RPMI7951 (cell line): Measurements from ENCODE around the gene TEX54. TPM values are rescaled to one million over a fixed set of nuclear protein-coding genes. Genes with fewer than 3 reads are reported as not detected.
"Not testable (repeated sequence)": the region's sequence is repeated elsewhere in the genome, so short reads cannot be mapped to it uniquely, and the experiment has no call there.

Source experiments
- DNase-seq: peaks from one replicate; pipeline ENCODE4 v3.0.0-alpha.2; 2012; ENCODE audit warnings: low read depth
- total RNA-seq: library from RNA; depleted of rRNA; stranded (reverse); fragments of >200 nt; shearing (Covaris generic); gene quantifications from 2 replicates; pipeline ENCODE4 v1.2.3, GENCODE V29; 2014

TEX54 gene
- total RNA-seq, 1 experiment from 2014 or later, result not detected

DNA sequence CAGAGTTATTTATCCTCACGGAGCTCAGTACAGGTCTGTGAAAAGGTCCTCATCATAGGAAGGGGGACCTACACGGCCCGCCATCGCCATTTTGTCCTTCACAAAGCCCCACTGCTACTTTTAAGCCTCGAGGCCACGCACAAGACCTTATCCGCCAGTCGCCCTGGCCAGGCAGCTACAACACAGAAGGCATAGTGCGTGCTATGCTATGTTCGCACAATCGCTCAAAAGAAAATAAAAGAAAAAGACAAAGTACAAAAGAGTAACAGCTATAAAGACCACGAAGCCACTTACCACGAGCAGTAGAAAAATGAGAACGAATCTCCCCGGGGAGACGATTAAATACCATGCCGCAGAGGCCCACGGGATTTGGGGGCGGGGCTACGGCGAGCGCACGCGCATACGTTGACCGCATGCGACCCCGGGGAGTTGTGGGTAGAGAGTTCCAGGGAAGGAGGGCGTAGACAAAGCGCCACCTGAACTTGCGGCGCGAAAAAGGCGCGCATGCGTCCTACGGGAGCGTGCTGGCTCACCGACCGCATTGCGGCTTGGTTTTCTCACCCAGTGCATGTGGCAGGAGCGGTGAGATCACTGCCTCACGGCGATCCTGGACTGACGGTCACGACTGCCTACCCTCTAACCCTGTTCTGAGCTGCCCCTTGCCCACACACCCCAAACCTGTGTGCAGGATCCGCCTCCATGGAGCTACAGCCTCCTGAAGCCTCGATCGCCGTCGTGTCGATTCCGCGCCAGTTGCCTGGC lies 23.1 kb upstream of the TEX54 start:
- DNase-seq, result peak; percentile 97

DNA sequence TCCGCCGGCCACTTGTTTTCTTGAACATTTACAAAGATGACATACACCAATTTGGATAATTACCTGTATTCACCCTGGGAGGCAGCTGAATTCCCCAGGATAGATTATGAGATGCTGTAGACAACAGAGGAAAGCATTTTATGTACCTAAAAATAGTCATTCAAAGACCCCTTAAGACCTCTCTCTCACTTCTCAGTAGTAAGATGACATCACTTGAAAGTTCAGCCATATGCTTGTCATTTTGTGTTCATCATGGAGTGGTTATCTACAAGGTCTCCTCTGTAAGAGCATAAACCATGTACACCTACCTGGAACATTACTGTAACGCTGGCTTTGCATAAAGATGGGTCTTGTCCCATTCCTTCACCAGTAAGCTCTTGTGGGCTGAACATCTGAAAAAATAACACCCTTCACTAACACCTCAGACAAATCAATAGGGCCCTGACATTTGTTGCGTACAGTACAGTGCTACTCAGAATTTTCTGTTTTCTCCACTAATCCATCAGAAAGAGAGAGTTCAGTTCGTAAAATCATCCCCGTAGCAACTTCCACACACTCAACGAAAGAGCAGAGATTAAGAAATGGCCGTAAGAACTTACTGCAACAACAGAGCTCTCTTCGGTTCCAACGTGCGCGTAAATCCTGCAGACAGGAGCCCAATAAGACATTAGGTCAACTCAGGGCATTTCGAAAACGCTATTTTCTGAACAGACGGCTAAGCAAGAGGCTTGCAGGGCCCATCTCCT lies 22.4 kb upstream of the TEX54 start:
- DNase-seq, result no peak

DNA sequence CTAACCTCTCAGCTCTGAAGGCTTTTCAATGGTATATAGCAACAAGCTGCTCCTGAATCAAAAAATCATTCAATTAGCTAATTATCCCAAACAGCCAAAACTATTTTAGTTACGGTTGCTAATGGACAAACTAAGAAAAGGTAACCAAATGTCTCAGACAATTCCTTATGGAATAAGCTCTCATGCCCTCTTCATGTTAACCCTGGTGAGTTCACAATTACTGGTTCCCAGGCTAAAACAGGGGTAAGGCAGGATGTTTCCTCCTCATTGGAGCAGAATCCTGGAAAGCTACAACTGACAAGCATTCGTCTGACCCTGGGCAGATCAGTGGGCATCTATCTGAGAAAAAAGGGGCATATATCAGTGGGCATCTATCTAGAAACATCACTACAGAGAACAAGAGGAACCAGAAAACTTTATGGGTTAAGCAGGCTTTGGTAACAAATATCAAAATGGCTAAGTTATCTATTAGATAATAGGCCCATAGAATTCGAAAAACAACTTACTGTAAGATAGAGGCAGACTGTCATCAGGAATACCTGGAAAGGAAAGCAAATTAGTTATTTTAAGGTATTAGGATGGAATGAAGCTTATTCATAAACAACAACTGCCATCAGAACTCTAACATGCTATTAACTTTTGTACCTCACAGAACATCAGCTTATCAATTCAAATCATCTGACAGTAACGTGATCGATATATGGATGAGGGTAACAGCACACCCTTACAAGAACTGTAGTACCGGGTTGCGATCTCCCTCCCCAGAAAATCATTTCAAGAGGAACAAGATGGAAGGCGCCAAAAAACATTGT lies 21.6 kb upstream of the TEX54 start:
- no peak for DNase-seq

DNA sequence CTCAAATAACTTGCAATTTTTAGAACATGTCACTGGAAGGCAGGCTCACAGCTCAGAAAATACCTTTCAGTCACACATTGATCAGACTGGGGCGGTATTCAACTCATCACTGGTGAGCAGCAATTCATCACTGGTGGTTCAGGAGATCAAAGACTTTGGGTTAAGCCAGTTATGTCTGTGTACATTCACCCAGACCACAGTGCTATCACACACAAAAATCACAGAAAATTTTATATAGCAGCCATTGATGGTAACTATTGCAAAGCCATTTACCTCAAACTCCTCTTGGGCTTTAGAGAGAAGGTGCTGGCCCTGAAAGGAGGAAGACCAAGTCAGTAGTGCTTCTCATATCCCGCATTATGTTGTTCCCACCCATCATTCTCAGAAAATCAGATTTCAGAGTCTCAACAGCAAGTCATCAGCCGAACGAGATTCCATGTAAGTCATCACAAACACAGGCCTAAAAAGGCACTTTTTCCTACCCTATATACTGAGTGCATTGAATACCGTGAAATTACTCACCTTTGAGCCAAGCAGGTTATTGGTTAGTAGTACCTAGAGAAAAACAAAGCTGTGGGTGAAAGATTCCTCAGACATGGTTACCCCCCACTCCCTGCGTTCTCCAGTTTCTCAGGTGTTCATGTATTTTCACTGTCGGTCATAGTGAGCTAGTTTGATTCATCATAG lies 20.8 kb upstream of the TEX54 start:
- DNase-seq, result no peak

DNA sequence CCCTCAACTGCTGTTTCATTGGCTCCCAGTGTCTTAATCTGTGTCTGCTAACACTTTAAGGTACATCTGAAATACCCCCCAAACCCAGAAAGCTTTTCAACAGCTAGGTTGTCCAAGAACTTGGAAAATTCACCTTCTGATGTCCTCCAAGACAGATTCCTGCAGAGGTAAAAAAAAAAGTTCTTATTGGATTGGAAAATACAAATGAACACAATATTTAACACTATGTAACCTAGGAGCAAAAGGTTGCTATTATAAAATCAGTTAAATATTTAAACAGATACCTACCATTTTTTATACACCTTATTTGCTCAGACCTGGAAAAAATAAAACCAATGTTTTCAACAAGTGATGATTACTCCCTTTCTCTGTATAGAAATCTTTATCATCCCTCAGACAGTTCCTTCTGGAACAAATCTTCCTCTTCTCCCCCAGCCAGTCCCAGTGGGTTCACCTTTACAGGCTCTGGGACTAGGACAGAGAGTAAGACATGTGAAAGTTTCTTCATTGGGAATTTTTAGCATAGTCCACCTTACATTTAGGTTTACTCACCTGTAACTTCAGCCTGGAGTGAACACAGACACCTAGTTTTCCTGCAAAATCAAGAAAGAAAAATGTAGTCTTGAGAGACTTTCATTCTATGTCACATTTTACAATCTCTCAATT lies 20.0 kb upstream of the TEX54 start:
- DNase-seq, result no peak

DNA sequence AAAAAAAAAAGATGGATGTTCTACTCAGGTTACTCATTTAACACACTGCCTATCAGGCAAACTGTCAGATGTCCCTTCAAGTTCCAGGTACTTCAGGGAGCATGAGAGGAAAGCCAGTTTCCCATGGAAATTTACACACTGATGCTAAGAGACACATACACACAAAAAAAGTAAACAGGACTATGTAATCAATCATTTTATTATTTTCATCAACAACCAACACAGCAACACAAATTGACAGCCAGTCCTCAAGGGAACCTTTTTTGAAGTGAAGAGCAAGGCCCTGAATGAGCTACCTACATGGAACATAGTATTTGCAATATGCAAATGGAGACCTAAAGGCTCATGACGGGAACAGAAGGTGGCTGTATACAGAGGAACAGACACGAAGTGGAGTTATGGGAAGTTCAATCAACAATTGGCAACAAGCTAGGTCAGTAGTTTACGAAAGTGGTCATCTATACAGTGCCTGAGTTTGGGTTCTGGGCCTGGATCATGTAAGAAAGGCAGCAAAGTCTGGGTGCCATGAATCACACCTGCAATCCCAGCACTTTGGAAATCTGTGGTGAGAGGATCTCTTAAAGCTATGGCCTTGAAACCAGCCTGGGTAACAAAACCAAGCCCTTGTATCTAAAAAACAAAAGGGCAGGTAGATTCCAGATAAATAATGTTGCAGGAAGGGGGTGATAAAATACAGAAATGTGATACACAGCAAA lies 19.3 kb upstream of the TEX54 start:
- DNase-seq, result no peak

DNA sequence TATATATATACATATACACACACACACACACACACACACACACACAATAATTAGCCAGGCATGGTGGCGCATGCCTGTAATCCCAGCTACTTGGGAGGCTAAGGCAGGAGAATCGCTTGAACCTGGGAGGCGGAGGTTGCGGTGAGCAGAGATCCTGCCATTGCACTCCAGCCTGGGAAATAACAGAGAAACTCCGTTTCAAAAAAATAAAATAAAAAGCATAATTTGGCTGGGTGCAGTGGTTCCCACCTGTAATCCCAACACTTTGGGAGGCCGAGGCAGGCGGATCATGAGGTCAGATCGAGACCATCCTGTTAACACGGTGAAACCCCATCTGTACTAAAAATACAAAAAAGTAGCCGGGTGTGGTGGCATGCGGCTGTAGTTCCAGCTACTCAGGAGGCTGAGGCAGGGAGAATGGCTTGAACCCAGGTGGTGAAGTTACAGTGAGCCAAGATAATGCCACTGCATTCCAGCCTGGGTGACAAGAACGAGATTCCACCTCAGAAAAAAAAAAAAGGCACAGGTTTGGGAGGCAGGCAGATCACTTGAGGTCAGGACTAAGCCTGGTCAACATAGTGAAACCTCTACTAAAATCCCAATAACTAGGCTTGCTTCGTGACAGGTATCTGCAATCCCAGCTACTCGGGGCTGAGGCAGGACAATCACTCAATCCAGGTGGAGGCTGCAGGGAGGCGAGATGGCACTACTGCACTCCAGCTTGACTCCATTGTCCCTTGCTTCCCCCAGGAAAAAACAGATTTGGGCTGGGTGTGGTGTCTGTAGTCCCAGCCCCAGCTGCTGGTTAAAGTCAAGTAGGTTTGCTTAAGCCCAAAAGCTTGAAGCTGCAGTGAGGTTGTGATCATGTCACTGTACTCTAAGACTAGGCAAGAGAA lies 18.5 kb upstream of the TEX54 start:
- no peak for DNase-seq

DNA sequence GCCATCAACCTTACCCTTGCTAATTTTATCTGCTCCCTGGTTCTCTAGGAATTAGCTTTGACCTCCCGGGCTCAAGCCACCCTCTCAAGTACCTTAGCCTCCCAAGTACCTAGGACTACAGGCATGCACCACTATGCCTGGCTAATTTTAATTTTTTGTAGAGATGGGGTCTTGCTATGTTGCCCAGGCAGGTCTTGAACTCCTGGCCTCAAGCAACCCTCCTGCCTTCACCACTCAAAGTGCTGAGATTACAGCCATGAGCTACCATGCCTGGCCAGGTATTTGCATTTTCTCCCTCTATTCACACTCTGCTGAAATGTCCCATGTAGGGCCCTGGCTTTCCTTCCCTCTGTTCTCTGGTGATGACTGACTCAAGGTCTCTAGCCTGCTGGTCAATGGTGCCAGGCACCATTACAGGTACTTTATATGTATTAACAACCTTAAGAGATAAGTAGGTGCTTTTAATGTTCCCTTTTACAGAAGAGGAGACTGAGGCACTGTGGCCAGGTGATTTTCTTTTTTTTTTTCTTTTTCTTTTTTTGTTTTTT lies 15.2 kb upstream of the TEX54 start:
- DNase-seq, result no peak

DNA sequence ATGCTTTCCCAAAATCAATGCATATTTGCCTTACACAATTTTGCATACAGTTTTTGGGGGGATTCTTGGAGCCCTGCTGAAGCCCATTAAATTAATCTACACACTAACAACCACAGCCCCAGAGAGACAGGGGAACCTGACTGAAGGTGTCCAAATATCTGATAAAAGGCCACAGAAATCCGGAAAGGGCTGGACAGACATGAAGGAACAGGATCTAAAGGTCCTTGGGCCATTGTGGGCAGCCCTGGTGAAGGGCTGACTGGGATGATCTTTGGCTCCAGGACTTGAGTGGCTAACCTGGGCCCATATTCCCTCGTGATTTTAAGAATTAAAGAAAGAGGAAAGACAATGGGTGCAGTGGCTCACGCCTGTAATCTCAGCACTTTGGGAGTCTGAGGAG lies 13.5 kb upstream of the TEX54 start:
- DNase-seq, result no peak

DNA sequence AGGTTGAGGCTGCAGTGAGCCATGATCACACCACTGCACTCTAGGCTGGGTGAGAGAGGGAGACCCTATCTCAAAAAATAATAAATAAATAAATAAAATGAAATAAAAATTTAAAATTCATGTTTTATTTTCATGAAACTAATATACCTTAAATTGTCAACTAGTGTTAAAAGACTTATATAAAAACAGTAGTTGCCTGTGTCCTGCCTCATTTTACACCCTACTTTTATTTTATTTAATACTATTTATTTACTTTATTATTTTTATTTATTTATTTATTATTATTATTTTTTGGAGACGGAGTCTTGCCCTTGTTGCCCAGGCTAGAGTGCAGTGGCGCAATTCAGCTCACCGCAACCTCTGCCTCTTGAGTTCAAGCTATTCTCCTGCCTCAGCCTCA lies 11.5 kb upstream of the TEX54 start:
- no peak for DNase-seq

DNA sequence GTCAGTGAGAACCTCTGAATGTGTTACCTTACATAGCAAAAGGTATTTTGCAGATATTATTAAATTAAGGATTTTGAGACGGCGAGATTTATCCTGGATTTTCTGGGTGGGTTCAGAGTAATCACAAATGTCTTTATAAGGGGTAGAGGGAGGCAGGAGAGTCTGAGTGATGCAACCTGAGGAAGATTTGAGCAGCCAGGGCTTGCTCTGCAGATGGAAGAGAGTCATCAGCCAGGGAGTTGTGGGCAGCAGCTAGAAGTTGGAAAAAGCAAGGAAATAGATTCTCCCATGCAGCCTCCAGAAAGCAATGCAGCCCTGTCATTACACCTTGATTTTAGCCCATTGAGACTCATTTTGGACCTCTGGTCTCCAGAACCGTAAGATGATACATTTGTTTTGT lies 10.8 kb upstream of the TEX54 start:
- DNase-seq, result no peak

DNA sequence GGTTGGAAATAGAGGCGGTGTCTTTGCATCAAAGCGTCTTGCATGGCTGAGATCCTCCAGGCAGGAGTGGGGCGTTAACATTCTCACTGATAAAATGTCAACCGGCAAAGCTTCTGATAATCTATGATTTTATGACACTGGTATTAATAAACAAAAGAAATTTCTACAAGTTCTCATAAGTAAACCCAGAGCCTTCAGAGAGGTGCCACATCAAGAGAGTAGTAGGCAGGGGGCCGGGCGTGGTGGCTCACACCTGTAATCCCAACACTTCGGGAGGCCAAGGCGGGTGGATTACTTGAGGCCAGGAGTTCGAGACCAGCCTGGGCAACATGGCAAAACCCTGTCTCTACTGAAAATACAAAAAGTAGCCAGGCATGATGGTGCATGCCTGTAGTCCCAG lies 10.2 kb upstream of the TEX54 start:
- not testable (repeated sequence) for DNase-seq

DNA sequence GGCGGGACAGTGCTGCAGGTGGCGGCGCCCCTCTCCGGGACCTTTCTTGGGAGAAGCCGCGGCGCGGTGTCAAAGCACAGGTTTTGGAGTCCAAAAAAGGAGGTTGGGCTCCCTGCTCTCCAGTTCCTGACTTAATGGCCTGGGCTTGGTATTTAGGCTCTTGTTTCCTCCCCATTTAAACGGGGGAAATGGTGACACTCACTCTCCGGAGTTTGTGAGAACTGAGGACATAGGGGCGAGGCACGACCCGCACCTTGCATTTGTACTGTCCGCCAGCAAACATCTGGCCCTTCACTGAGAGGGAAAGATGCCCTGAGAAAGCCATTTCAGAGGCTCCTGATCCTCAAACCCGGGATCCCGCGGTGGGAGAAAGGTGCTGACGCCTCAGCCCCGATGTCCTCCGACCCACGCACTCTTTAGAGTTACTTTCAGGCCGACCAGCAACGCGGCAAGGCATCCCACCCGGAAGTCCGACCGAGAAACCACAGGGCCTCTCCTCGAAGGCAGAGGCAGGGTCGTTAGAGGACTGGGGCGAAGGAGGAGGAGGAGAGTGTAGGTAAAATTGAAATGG lies 9.6 kb upstream of the TEX54 start:
- no peak for DNase-seq

DNA sequence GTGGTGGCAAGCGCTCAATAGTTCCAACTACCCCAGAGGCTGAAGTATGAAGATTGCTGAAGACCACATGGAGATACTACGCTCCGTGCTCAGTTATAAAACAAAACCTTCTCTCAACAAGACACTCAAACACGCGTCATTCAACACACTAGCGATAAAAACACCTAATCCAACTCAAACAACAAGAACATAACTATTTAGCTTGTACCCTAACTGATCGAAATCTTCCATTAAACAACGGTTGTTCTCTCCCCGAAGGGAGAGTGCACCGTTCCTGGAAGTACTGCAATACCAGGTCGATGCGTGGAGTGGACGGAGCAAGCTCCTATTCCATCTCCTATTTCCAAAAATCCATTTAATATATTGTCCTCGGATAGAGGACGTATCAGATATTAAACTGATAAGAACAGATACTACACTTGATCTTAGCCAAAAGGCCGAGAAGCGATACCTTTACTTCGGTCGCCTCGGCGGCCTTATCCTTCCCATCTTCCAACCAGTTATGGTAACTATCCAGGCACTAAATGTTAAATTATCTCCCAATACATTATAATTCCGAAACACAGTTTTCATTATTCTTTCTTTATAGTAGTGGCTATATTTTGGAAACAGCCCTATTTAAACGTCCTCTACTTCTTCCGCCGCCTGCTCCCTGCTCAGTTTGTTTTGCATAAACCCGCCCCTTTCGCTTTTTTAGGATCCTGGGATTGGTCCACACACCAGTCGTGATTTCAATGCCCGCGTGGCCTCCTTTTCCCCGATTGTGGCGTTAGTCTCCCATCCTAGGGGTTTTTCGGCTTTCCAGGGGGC lies 8.9 kb upstream of the TEX54 start:
- peak; percentile 100 for DNase-seq

DNA sequence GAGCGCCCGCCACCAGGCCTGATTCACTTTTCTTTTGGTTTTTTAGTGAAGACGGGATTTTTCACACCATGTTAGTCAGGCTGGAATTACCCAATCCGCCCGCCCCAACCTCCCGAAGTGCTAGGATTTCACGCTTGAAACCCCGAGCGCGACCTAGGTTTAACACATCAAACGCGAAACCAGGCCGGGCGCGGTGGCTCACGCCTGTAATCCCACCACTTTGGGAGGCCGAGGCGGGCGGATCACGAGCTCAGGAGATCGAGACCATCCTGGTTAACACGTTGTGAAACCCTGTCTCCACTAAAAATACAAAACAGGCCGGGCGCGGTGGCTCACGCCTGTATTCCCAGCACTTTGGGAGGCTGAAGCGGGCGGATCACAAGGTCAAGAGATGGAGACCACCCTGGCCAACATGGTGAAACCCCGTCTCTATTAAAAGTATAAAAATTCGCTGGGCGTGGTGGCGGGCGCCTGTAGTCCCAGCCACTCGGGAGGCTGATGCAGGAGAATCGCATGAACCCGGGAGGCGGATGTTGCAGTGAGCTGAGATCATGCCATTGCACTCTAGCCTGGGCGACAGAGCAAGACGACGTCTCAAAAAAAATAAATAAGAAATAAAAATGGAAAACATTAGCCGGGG lies 8.2 kb upstream of the TEX54 start:
- peak; percentile 91 for DNase-seq

DNA sequence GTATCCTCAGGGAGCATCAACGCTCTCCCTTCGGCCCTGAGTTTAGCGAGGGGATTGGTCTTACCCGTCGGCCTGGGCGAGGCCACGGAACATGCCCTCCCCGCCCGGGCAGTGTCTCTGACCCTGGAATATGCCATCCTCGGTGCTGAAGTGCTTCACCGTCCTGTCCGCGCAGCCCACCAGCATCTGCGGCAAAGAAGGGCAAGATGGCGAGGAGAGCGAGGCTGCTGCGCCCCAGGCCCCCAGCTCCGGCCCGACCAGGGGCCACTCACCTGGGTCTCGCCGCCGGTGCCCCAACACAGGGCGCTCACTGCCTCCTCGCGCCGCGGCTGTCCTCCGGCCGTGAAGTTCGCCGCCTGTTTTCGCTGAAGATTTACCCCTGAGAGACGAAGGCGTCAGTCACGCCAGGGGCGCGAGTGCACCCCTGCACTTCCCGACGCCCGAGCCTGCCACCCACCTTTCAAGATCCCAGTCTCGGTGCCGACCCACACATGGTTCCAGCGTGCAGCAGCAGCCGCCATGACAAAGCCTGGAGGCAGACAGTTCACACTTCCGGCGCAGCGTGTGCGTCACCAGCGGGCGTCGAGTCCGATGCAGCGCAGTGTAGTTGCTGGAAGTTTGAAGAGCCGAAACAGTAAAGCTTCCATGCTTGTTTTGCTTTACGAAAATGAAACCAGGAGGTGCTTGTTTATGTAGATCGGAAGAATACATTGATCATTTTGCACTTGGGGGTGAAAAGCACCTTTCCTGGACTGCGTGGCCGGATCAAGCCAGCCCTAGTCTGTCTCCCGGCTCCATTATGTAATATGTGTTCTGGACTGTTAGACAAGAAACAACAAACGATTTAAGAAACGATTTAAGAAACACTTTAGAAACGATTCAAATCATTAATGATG lies 6.7 kb upstream of the TEX54 start, which contains the start of gene WDR74:
WDR74 (minus strand) TSS at position 541 of the 896 bp plus-strand sequence; CDS start at position 521, 20 bp downstream.
- DNase-seq, result peak; percentile 92
